Measurements from ENCODE around the gene OGDHL. TPM values are rescaled to one million over a fixed set of nuclear protein-coding genes. Genes with fewer than 3 reads are reported as not detected.

OGDHL gene
- polyA plus RNA-seq, 1 donor from 2014 or later: 40.7 TPM

- H3K9me3 ChIP-seq (ENCODE audit: low read length): no peaks in the 10 kb centered on the region
- H3K36me3 ChIP-seq (ENCODE audit: insufficient read depth, low read length): no peaks in the 10 kb centered on the region
- H3K27me3 ChIP-seq (ENCODE audit: insufficient read depth, low read depth, low read length): no peaks in the 10 kb centered on the region
- no peaks in the 10 kb centered on the region for H3F3A ChIP-seq (ENCODE audit: insufficient read depth, low read length, poor library complexity, severe bottlenecking)
- no peak overlapping the region for H3K4me2 ChIP-seq (ENCODE audit: low read length)
- H3K27ac ChIP-seq (ENCODE audit: low read length): no peak overlapping the region
- no peaks in the 10 kb centered on the region for H4K20me1 ChIP-seq (ENCODE audit: insufficient read depth)
- H3K79me2 ChIP-seq (replicated peaks; ENCODE audit: insufficient read depth, low read length): no peaks in the 10 kb centered on the region
- no peak overlapping the region for H3K4me3 ChIP-seq (ENCODE audit: low read length)
- TF ChIP-seq SMC3 (conservative IDR thresholded peaks at IDR 0.05; ENCODE audit: poor library complexity) (no peak), TAF1 (IDR thresholded peaks at IDR 0.05; ENCODE audit: low read depth) (no peak), MXI1 (conservative IDR thresholded peaks at IDR 0.05; ENCODE audit: poor library complexity, severe bottlenecking) (no peak), POLR2AphosphoS5 (IDR thresholded peaks at IDR 0.05) (no peak), REST (IDR thresholded peaks at IDR 0.05; ENCODE audit: borderline replicate concordance) (no peak), RAD21 (conservative IDR thresholded peaks at IDR 0.05) (no peak), EP300 (conservative IDR thresholded peaks at IDR 0.05; ENCODE audit: poor library complexity, severe bottlenecking) (no peak), CTCF (IDR thresholded peaks at IDR 0.05; ENCODE audit: poor library complexity, severe bottlenecking) (no peak), EZH2 (IDR thresholded peaks at IDR 0.05; ENCODE audit: borderline replicate concordance, insufficient read depth, low read length, poor library complexity, severe bottlenecking) (no peak)
- no peak overlapping the region for H3K9ac ChIP-seq (ENCODE audit: low read length)
- H2AFZ ChIP-seq (ENCODE audit: low read depth, low read length): no peak overlapping the region
- H3K9me2 ChIP-seq (ENCODE audit: insufficient read depth, low read length): no peaks in the 10 kb centered on the region
Observed at GRCh38 chr10:49749144-49749543, 13.0 kb downstream of the OGDHL start.

- H3K9me3 ChIP-seq (ENCODE audit: low read length): no peaks in the 10 kb centered on the region
- no peak overlapping the region for H3K27ac ChIP-seq (ENCODE audit: low read length)
- TF ChIP-seq EZH2 (IDR thresholded peaks at IDR 0.05; ENCODE audit: borderline replicate concordance, insufficient read depth, low read length, poor library complexity, severe bottlenecking): no peak
- no peak for TF ChIP-seq MXI1 (conservative IDR thresholded peaks at IDR 0.05; ENCODE audit: poor library complexity, severe bottlenecking)
- TF ChIP-seq POLR2AphosphoS5 (IDR thresholded peaks at IDR 0.05): no peak
- no peak for TF ChIP-seq TAF1 (IDR thresholded peaks at IDR 0.05; ENCODE audit: low read depth)
- TF ChIP-seq CTCF (IDR thresholded peaks at IDR 0.05; ENCODE audit: poor library complexity, severe bottlenecking): no peak
- TF ChIP-seq EP300 (conservative IDR thresholded peaks at IDR 0.05; ENCODE audit: poor library complexity, severe bottlenecking): no peak
- TF ChIP-seq RAD21 (conservative IDR thresholded peaks at IDR 0.05): no peak
- TF ChIP-seq REST (IDR thresholded peaks at IDR 0.05; ENCODE audit: borderline replicate concordance): no peak
- no peak for TF ChIP-seq SMC3 (conservative IDR thresholded peaks at IDR 0.05; ENCODE audit: poor library complexity)
- H3K79me2 ChIP-seq (replicated peaks; ENCODE audit: insufficient read depth, low read length): no peaks in the 10 kb centered on the region
- H4K20me1 ChIP-seq (ENCODE audit: insufficient read depth): no peaks in the 10 kb centered on the region
- no peaks in the 10 kb centered on the region for H3K27me3 ChIP-seq (ENCODE audit: insufficient read depth, low read depth, low read length)
- no peaks in the 10 kb centered on the region for H3K9me2 ChIP-seq (ENCODE audit: insufficient read depth, low read length)
- H3K36me3 ChIP-seq (ENCODE audit: insufficient read depth, low read length): no peaks in the 10 kb centered on the region
- H2AFZ ChIP-seq (ENCODE audit: low read depth, low read length): no peak overlapping the region
- no peaks in the 10 kb centered on the region for H3F3A ChIP-seq (ENCODE audit: insufficient read depth, low read length, poor library complexity, severe bottlenecking)
- H3K9ac ChIP-seq (ENCODE audit: low read length): no peak overlapping the region
- H3K4me2 ChIP-seq (ENCODE audit: low read length): no peak overlapping the region
- no peak overlapping the region for H3K4me3 ChIP-seq (ENCODE audit: low read length)
Observed at GRCh38 chr10:49748006-49748405, 14.1 kb downstream of the OGDHL start.

Data from neural cell (in vitro differentiated cells).